Measurements from ENCODE around the gene DHRS7B.

DHRS7B gene

DNA sequence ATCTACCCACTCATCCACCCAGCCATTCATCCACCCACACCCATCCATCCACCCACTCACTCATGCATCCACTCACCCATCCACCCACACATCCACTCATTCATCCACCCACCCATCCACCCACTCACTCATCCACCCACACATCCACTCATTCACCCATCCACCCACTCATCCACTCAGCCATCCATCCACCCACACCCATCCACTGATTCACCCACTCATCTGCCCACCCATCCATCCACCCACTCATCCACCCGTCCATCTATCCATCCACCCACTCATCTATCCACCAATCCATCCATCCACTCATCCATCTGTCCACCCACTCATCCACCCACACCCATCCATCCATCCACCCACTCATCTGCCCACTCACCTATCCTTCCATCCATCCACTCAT, 109.2 kb downstream of the DHRS7B start:
- H3K27me3 Mint-ChIP-seq: no peaks in the 10 kb centered on the region
- H3K27ac Mint-ChIP-seq: no peak overlapping the region
- H3K36me3 Mint-ChIP-seq: peaks cover 7% of the 10 kb centered on the region
- H3K9me3 Mint-ChIP-seq: peaks cover 17% of the 10 kb centered on the region
- no peak overlapping the region for H3K4me3 Mint-ChIP-seq
- H3K4me1 Mint-ChIP-seq: no peaks in the 10 kb centered on the region
- no peak for ATAC-seq

DNA sequence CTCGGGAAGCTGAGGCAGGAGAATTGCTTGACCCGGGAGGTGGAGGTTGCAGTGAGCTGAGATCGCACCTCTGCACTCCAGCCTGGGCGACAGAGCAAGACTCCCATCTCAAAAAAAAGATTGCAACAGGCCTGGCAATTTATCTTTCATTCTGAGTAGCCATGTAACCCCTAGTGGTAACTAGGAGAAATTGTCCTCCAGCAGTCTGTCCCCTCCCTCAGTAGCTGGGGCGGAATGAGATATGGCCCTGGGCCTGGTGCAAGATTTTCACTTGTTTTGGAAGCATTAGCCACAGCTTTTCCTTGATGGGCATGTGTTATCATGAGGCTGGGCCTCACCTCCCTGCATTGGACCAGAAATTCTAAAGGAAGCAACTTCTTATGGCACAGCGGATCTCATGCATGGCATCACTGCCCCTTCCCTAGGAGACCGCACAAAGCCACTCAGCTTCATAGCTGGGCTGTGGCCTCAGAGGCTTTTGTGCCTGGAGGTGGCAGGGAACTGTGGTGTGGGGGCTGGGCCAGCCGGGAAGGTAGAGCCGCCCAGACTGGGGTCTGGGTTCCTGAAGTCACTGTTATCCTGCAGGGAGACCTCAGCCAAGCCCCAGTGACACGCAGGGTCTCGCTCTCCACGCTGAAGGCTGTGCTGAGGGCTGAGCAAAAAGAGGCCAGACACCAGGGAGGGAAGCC, 113.1 kb downstream of the DHRS7B start:
- H3K36me3 Mint-ChIP-seq: no peaks in the 10 kb centered on the region
- no peak for ATAC-seq
- peaks cover 9% of the 10 kb centered on the region for H3K9me3 Mint-ChIP-seq

DNA sequence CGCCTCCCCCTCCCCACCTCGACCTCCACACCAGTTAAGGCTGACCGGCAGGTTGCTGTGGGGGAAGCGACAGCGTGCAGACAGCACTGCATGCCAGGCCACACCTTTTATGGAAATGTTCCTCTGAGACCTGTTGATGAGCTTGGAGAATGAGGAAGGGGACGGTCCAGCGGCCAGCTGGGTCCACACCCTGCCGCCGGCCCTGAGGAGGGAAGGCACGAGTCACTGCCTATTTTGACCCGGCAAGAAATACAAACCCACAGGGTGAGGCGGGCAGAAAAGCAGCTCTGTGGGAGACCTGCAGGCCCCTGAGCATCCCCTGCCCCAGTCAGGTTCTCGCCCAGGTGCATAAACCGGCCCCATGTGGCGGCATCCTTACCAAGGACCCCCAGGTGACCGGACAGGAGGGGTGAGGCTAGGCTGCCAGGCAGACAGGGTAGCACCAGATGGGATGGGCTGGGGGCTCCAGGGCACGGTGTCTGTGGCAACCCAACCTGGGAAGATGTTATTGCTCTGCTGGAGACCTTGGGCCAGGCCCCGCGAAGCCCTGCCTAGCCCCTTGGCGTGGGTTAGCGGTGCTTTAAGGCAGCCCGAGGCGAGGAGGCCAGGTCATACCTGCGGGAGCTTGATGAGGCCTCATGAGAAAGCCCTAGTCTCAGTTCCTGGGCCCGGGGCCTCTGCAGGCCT, 113.7 kb downstream of the DHRS7B start:
- Mint-ChIP-seq H3K4me1 (peaks cover under 1% of the 10 kb centered on the region), H3K27me3 (no peaks in the 10 kb centered on the region), H3K4me3 (no peak overlapping the region), H3K9me3 (peaks cover 8% of the 10 kb centered on the region), H3K27ac (no peak overlapping the region), H3K36me3 (no peaks in the 10 kb centered on the region)
- peak; percentile 28 for ATAC-seq

More for the DNA sequence above, 113.1 kb downstream of the DHRS7B start:
- Mint-ChIP-seq H3K4me3 (no peak overlapping the region), H3K4me1 (no peaks in the 10 kb centered on the region), H3K27me3 (no peaks in the 10 kb centered on the region), H3K27ac (no peak overlapping the region)

All from stimulated activated memory B cell treated with anti-CD40 and anti-IgM and Interleukin-4, amounts not matched to agents 10 μg/mL and 1 μg/mL and 100 μg/mL, for 72 hours (primary cell).